Measurements from ENCODE around the gene PPIE. TPM values are rescaled to one million over a fixed set of nuclear protein-coding genes. Genes with fewer than 3 reads are reported as not detected.

The PPIE gene
- total RNA-seq (2021), result 42.5 to 50.7 TPM (median 48.9 TPM) in 3 replicates
- percentile 74 among the genes with signal in this experiment for Bru-seq, nascent RNA
- long read RNA-seq, experiment 1, transcript PPIE-201 (10 exons, 1,277 nt), result major isoform, 150 of 208 reads
- long read RNA-seq, experiment 1, partial matches to known transcripts, result 7 of 208 reads
- long read RNA-seq, experiment 1, other reads (novel, unspliced or antisense), result 48 of 208 reads
- long read RNA-seq, experiment 2, transcript PPIE-201 (10 exons, 1,277 nt), result major isoform, 18 of 83 reads
- long read RNA-seq, experiment 2, partial matches to known transcripts, result 44 of 83 reads
- long read RNA-seq, experiment 2, other reads (novel, unspliced or antisense), result 20 of 83 reads
- long read RNA-seq, experiment 3, transcript PPIE-201 (10 exons, 1,277 nt), result major isoform, 135 of 170 reads
- long read RNA-seq, experiment 3, partial matches to known transcripts, result 2 of 170 reads
- long read RNA-seq, experiment 3, other reads (novel, unspliced or antisense), result 33 of 170 reads

DNA sequence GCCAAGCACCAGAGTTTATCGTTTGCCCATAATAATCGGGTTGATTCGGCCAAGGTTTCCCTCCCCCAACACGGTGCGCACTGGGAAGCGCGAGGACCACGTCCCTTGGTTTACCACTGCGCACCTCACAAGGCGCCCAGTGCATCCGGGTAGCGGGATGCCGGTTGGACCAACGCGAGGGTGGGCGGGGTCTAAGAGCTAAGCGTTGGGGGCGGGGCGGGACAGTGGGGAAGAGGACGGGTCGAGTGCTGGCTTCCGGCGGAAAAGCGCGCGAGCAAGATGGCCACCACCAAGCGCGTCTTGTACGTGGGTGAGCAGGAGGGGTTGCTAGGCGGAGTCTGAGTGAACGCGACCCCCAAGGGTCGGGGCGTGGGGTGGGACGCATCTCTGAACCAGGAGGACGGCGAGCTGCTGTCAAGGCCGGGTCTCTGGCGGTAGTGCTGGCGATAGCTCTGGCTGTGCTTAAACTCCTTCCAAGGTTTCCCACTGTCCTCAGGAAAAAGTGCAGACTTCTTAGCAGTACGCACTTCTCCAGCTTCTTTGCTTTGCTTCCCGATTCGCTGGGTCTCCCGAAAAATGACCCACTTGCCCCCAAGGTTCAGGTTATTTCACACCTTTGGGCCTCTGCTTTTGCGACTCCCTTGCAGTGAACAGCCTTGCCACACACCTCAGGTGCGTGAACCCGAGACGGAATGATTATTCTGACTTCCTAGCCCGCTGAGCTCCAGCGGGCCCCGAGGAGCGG is at the start of gene PPIE:
Gene PPIE, plus strand, starts transcription at position 261 of the 745 bp plus-strand sequence. Its CDS starts 19 bp downstream, at position 280.
- H3K9me3 Mint-ChIP-seq, result peaks cover 3% of the 10 kb centered on the region; the same call in 1 of the 2 replicates
- DNase-seq (ENCODE audit: low spot score) (peak; percentile 92), ATAC-seq (peak; percentile 98)
- ChIA-PET POLR2A (interaction anchor here (0.5 to 1.1 kb wide), 4 partner anchors 162 to 820 kb away, joined by 3 to 5 read pairs (median 4); partner anchors contain the start of gene PABPC4), CTCF (interaction anchor here (0.6 to 2.2 kb wide), 18 partner anchors 9 to 200 kb away, joined by 3 to 17 read pairs (median 6); partner anchors contain the start of genes HPCAL4, MYCL and PABPC4)
- peaks cover 13% of the 10 kb centered on the region for H3K4me1 Mint-ChIP-seq
- peak within 1 kb of the TSS; percentile 89 for H3K4me3 Mint-ChIP-seq
- peaks cover 30% of the 10 kb centered on the region for H3K36me3 Mint-ChIP-seq
- peaks cover 48% of the 10 kb centered on the region for H3K27me3 Mint-ChIP-seq (ENCODE audit: low read depth)
- H3K27ac Mint-ChIP-seq, result peak within 1 kb of the TSS; percentile 66; the same call in 1 of the 2 replicates
- TF ChIP-seq, protein P1, sequence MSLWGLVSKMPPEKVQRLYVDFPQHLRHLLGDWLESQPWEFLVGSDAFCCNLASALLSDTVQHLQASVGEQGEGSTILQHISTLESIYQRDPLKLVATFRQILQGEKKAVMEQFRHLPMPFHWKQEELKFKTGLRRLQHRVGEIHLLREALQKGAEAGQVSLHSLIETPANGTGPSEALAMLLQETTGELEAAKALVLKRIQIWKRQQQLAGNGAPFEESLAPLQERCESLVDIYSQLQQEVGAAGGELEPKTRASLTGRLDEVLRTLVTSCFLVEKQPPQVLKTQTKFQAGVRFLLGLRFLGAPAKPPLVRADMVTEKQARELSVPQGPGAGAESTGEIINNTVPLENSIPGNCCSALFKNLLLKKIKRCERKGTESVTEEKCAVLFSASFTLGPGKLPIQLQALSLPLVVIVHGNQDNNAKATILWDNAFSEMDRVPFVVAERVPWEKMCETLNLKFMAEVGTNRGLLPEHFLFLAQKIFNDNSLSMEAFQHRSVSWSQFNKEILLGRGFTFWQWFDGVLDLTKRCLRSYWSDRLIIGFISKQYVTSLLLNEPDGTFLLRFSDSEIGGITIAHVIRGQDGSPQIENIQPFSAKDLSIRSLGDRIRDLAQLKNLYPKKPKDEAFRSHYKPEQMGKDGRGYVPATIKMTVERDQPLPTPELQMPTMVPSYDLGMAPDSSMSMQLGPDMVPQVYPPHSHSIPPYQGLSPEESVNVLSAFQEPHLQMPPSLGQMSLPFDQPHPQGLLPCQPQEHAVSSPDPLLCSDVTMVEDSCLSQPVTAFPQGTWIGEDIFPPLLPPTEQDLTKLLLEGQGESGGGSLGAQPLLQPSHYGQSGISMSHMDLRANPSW (CRISPR knock-in tag; conservative IDR thresholded peaks at IDR 0.05; ENCODE audit: low read depth), result no peak
- TF ChIP-seq ESRRA (CRISPR knock-in tag; IDR thresholded peaks at IDR 0.05; ENCODE audit: borderline replicate concordance) (no peak), ETV6 (CRISPR knock-in tag; IDR thresholded peaks at IDR 0.05) (0 out of 2 replicates have a peak, but pooled peaks have one; percentile 35), EMX1 (CRISPR knock-in tag; IDR thresholded peaks at IDR 0.05) (no peak), NR3C1 (CRISPR knock-in tag; conservative IDR thresholded peaks at IDR 0.05; ENCODE audit: low read depth) (no peak), CREM (CRISPR knock-in tag; IDR thresholded peaks at IDR 0.05) (peak; percentile 28; the same call in 1 of the 2 replicates)
- TF ChIP-seq, protein P2, sequence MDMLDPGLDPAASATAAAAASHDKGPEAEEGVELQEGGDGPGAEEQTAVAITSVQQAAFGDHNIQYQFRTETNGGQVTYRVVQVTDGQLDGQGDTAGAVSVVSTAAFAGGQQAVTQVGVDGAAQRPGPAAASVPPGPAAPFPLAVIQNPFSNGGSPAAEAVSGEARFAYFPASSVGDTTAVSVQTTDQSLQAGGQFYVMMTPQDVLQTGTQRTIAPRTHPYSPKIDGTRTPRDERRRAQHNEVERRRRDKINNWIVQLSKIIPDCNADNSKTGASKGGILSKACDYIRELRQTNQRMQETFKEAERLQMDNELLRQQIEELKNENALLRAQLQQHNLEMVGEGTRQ (CRISPR knock-in tag; IDR thresholded peaks at IDR 0.05), result no peak
- TF ChIP-seq, protein P3, sequence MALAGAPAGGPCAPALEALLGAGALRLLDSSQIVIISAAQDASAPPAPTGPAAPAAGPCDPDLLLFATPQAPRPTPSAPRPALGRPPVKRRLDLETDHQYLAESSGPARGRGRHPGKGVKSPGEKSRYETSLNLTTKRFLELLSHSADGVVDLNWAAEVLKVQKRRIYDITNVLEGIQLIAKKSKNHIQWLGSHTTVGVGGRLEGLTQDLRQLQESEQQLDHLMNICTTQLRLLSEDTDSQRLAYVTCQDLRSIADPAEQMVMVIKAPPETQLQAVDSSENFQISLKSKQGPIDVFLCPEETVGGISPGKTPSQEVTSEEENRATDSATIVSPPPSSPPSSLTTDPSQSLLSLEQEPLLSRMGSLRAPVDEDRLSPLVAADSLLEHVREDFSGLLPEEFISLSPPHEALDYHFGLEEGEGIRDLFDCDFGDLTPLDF (CRISPR knock-in tag; IDR thresholded peaks at IDR 0.05), result 0 out of 2 replicates have a peak, but pooled peaks have one; percentile 35
- TF ChIP-seq, protein P4, sequence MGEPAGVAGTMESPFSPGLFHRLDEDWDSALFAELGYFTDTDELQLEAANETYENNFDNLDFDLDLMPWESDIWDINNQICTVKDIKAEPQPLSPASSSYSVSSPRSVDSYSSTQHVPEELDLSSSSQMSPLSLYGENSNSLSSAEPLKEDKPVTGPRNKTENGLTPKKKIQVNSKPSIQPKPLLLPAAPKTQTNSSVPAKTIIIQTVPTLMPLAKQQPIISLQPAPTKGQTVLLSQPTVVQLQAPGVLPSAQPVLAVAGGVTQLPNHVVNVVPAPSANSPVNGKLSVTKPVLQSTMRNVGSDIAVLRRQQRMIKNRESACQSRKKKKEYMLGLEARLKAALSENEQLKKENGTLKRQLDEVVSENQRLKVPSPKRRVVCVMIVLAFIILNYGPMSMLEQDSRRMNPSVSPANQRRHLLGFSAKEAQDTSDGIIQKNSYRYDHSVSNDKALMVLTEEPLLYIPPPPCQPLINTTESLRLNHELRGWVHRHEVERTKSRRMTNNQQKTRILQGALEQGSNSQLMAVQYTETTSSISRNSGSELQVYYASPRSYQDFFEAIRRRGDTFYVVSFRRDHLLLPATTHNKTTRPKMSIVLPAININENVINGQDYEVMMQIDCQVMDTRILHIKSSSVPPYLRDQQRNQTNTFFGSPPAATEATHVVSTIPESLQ (CRISPR knock-in tag; IDR thresholded peaks at IDR 0.05), result no peak
- TF ChIP-seq, protein P5, sequence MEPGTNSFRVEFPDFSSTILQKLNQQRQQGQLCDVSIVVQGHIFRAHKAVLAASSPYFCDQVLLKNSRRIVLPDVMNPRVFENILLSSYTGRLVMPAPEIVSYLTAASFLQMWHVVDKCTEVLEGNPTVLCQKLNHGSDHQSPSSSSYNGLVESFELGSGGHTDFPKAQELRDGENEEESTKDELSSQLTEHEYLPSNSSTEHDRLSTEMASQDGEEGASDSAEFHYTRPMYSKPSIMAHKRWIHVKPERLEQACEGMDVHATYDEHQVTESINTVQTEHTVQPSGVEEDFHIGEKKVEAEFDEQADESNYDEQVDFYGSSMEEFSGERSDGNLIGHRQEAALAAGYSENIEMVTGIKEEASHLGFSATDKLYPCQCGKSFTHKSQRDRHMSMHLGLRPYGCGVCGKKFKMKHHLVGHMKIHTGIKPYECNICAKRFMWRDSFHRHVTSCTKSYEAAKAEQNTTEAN (CRISPR knock-in tag; IDR thresholded peaks at IDR 0.05), result no peak
- TF ChIP-seq, protein P6, sequence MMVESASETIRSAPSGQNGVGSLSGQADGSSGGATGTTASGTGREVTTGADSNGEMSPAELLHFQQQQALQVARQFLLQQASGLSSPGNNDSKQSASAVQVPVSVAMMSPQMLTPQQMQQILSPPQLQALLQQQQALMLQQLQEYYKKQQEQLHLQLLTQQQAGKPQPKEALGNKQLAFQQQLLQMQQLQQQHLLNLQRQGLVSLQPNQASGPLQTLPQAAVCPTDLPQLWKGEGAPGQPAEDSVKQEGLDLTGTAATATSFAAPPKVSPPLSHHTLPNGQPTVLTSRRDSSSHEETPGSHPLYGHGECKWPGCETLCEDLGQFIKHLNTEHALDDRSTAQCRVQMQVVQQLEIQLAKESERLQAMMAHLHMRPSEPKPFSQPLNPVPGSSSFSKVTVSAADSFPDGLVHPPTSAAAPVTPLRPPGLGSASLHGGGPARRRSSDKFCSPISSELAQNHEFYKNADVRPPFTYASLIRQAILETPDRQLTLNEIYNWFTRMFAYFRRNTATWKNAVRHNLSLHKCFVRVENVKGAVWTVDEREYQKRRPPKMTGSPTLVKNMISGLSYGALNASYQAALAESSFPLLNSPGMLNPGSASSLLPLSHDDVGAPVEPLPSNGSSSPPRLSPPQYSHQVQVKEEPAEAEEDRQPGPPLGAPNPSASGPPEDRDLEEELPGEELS (CRISPR knock-in tag; IDR thresholded peaks at IDR 0.05), result peak; percentile 88; the same call in 1 of the 2 replicates
- TF ChIP-seq, protein P7, sequence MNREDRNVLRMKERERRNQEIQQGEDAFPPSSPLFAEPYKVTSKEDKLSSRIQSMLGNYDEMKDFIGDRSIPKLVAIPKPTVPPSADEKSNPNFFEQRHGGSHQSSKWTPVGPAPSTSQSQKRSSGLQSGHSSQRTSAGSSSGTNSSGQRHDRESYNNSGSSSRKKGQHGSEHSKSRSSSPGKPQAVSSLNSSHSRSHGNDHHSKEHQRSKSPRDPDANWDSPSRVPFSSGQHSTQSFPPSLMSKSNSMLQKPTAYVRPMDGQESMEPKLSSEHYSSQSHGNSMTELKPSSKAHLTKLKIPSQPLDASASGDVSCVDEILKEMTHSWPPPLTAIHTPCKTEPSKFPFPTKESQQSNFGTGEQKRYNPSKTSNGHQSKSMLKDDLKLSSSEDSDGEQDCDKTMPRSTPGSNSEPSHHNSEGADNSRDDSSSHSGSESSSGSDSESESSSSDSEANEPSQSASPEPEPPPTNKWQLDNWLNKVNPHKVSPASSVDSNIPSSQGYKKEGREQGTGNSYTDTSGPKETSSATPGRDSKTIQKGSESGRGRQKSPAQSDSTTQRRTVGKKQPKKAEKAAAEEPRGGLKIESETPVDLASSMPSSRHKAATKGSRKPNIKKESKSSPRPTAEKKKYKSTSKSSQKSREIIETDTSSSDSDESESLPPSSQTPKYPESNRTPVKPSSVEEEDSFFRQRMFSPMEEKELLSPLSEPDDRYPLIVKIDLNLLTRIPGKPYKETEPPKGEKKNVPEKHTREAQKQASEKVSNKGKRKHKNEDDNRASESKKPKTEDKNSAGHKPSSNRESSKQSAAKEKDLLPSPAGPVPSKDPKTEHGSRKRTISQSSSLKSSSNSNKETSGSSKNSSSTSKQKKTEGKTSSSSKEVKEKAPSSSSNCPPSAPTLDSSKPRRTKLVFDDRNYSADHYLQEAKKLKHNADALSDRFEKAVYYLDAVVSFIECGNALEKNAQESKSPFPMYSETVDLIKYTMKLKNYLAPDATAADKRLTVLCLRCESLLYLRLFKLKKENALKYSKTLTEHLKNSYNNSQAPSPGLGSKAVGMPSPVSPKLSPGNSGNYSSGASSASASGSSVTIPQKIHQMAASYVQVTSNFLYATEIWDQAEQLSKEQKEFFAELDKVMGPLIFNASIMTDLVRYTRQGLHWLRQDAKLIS (CRISPR knock-in tag; IDR thresholded peaks at IDR 0.05; ENCODE audit: borderline replicate concordance), result no peak
- TF ChIP-seq, protein P8, sequence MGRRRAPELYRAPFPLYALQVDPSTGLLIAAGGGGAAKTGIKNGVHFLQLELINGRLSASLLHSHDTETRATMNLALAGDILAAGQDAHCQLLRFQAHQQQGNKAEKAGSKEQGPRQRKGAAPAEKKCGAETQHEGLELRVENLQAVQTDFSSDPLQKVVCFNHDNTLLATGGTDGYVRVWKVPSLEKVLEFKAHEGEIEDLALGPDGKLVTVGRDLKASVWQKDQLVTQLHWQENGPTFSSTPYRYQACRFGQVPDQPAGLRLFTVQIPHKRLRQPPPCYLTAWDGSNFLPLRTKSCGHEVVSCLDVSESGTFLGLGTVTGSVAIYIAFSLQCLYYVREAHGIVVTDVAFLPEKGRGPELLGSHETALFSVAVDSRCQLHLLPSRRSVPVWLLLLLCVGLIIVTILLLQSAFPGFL (CRISPR knock-in tag; IDR thresholded peaks at IDR 0.05; ENCODE audit: borderline replicate concordance), result no peak
- TF ChIP-seq, protein P9, sequence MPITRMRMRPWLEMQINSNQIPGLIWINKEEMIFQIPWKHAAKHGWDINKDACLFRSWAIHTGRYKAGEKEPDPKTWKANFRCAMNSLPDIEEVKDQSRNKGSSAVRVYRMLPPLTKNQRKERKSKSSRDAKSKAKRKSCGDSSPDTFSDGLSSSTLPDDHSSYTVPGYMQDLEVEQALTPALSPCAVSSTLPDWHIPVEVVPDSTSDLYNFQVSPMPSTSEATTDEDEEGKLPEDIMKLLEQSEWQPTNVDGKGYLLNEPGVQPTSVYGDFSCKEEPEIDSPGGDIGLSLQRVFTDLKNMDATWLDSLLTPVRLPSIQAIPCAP (CRISPR knock-in tag; IDR thresholded peaks at IDR 0.05), result no peak
- TF ChIP-seq, protein P10, sequence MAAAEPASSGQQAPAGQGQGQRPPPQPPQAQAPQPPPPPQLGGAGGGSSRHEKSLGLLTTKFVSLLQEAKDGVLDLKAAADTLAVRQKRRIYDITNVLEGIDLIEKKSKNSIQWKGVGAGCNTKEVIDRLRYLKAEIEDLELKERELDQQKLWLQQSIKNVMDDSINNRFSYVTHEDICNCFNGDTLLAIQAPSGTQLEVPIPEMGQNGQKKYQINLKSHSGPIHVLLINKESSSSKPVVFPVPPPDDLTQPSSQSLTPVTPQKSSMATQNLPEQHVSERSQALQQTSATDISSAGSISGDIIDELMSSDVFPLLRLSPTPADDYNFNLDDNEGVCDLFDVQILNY (CRISPR knock-in tag; IDR thresholded peaks at IDR 0.05), result no peak
